Inflammatory macrophage (primary cell): ENCODE measurements around the gene CAMLG.

ENCODE experiments used
- DNase-seq, 2 donors: peaks; one replicate each; pipeline ENCODE4 v3.0.0-alpha.2; 2020 to 2022

Gene CAMLG

DNA sequence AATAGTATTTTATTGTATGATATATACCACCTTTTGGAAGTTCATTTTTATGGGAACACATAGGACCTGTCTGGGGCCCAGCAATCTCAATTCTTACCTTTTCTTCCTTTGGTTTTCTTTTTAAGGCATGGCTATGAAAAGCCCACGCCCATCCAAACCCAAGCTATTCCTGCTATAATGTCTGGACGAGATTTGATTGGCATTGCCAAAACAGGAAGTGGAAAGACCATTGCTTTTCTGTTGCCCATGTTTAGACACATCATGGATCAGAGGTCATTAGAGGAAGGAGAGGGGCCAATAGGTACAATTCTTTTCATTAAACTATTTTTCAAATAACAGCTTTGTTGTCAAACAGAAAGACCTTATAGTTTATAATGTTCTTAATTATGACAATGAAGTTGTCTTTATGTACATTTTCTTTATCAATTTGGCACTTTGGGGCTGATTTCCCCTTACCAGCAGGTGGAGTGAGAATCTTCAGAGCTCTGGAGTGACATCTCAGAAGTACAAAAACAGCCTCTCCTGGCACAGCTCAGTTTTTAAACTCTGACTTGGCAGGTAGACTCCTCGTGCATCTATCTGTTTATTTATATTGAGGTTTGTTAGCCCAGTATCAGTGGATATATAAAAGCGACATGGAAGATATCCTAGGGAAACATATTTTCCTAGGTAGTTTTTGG is 46.0 kb downstream of the CAMLG start:
- DNase-seq: no peak

DNA sequence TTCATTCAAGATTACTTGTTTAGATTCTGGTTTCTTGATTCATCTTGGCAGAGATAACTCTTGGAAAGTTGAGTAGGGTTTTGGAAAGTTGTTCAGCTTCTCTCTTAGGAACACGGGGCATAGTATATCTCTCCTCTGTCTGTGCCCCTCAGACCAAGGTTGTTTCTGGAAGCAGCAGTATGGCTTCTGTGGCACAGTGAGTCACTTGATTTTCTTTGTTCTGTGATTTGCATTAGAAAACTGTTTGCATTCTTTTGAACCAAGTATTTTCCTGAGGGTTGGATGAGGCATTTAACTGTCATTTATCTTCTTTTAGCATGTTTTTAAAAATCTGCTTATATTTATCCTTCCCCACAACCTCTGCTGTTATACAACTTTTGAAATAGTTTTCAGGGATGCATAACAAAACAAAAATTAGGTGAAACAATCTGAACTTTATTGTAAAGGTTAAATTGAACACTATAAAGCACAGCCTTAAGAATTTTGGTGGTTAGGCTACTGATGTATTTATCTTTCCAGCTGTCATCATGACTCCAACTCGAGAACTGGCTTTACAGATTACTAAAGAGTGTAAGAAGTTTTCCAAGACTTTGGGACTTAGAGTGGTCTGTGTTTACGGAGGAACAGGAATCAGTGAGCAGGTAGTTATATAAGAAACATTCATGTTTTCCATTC is 46.7 kb downstream of the CAMLG start:
- DNase-seq: no peak

DNA sequence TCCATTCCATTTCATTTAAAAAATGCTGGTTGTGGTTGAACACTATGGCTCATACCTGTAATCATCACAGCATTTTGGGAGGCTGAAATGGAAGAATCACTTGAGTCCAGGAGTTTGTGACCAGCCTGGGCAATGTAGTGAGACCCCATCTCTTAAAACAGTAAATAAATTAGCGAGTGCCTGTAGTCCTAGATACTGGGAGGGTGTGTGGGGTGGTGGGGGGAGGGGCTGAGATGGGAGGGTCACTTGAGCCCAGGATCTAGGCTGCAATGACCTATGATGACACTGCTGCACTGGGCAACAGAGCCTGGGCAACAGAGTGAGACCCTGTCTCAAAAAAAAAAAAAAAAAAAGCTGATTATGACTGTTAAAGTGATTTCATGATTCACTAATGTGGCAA is 49.3 kb downstream of the CAMLG start:
- DNase-seq: no peak

DNA sequence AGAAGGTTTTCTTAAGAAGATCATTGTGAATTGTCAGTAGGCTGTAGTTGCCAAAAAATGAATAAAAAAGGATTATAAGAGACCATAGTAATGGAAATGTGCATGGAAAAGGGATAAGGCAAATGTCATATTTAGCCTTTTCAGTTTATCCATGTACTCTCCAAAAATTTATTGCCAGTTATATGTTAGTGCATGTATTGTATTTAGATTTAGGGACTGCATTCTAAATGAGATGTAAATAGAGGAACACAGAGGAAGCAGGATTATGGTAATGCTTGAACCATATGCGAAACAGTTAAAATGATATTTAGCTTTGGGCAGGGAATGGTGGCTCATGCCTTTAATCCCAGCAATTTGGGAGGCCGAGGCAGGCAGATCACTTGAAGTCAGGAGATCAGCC is 53.2 kb downstream of the CAMLG start:
- no peak for DNase-seq

DNA sequence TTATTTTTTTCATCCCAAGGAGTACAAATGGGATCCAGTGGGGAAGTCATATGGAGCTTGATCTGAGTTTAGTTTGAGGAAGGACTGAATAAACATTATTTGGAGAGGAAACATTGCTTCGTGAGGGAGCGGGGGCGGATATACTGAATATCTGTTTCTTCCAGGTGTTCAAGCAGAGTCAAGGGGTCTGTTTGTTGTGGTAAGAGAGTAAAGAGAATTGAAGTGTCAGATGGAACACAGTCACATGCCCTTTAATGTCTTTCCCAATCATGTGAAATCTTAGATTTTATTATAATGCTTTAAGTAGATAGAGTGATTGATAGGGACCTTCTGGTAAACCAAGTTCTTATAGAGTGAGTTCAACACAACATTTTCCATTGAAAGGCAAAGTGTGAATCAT is 53.9 kb downstream of the CAMLG start:
- DNase-seq: no peak

DNA sequence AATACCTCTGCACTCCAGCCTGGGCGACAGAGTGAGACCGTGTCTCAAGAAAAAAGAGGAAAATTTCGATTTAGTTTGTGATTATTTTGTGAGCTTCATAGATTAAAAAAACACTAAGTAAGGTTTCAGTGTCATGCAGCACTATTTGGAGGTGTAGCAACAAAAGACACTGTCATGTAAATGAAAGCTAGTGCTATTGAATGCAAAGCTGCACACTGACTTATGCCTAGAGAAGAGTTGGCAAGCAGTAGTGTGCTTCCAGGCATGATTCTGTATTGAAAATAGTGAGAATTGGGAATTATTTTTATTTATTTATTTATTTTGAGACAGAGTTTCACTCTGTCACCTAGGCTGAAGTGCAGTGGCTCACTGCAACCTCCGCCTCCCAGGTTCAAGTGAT is 54.8 kb downstream of the CAMLG start:
- no peak for DNase-seq

DNA sequence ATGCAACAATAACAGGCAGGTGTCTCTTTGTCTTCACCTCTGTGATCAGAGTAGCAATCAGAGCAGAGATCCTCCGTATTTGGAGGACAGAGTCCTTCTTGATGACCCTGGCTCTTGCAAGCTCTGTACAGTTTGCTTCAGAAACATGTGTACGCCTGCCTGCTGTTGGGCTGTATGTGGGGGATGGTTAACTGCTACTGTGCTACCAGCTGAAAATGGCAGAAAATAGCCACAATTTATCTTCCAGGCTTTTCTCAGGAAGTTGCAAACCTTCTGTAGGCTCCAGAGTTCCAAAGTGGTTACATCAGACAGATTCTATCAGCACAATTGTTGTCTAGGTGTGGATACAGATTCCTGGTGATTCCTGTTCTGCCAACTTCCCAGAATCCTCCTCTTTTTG is 55.7 kb downstream of the CAMLG start:
- DNase-seq: no peak

DNA sequence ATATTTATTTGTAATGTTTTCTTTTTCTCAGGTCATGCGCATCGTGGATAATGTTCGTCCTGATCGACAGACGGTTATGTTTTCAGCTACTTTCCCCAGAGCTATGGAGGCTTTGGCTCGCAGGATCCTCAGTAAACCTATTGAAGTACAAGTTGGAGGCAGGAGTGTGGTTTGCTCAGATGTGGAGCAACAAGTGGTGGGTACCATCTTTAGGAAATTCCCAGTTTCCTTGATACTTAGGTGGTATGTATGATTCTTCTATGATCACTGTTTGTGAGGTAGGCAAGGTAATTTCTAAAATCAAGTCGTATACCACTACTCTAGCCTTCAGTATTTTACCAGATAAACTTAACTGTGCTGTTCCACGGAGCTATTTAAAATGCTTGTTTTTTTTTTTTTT is 56.5 kb downstream of the CAMLG start:
- no peak for DNase-seq

DNA sequence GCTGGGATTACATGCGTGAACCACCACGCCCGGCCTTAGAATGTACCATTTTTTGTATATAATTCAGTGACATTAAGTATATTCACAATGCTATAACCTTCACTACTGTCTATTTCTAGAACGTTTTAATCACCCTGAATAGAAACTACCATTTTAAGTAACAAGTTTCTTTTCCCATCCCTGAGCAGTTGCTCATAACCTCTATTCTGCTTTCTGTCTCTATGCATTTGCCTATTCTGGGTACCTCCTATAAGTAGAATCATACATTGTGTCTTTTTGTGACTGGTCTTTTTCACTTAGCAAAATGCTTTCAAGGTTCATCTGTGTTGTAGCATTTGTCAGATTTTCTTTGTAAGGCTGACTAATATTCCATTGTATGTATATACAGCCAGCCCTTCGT is 60.1 kb downstream of the CAMLG start:
- DNase-seq: no peak
